ENCODE measurements around the gene TAF1D.
"Not testable (repeated sequence)": the region's sequence is repeated elsewhere in the genome, so short reads cannot be mapped to it uniquely, and the experiment has no call there.

TAF1D gene

DNA sequence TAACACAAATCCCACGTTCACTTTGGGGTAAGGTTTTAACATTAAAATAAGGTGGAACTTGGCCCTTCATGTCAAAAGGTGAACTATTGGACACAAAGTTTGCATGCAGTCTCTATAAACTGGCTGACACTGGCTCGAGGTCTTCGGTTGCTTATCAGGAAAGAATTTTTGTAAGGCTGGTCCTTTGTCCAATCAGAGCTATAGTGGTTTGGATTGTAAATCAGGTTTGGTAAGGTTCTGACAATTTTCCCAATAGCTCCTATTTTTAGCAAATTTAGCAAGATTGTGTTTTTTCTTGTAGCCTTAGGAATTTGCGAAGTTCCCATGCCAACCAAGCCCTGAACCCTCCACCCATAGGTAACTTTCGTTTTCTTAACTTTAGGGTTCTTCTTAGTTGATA, 25.2 kb upstream of the TAF1D start:
- TF ChIP-seq POLR2A (IDR thresholded peaks at IDR 0.05; ENCODE audit: extremely low read depth, insufficient read length) (no peak), MYC (IDR thresholded peaks at IDR 0.05; ENCODE audit: low read depth, low read length) (no peak)
- TF ChIP-seq, protein P1, sequence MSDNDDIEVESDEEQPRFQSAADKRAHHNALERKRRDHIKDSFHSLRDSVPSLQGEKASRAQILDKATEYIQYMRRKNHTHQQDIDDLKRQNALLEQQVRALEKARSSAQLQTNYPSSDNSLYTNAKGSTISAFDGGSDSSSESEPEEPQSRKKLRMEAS (IDR thresholded peaks at IDR 0.05; ENCODE audit: low read depth, low read length), result no peak
- TF ChIP-seq, protein P2, sequence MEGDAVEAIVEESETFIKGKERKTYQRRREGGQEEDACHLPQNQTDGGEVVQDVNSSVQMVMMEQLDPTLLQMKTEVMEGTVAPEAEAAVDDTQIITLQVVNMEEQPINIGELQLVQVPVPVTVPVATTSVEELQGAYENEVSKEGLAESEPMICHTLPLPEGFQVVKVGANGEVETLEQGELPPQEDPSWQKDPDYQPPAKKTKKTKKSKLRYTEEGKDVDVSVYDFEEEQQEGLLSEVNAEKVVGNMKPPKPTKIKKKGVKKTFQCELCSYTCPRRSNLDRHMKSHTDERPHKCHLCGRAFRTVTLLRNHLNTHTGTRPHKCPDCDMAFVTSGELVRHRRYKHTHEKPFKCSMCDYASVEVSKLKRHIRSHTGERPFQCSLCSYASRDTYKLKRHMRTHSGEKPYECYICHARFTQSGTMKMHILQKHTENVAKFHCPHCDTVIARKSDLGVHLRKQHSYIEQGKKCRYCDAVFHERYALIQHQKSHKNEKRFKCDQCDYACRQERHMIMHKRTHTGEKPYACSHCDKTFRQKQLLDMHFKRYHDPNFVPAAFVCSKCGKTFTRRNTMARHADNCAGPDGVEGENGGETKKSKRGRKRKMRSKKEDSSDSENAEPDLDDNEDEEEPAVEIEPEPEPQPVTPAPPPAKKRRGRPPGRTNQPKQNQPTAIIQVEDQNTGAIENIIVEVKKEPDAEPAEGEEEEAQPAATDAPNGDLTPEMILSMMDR (IDR thresholded peaks at IDR 0.05; ENCODE audit: low read depth, low read length), result no peak
- H3K4me3 ChIP-seq (ENCODE audit: low read depth, low read length), result no peak overlapping the region
- DNase-seq (ENCODE audit: low read depth), result no peak

DNA sequence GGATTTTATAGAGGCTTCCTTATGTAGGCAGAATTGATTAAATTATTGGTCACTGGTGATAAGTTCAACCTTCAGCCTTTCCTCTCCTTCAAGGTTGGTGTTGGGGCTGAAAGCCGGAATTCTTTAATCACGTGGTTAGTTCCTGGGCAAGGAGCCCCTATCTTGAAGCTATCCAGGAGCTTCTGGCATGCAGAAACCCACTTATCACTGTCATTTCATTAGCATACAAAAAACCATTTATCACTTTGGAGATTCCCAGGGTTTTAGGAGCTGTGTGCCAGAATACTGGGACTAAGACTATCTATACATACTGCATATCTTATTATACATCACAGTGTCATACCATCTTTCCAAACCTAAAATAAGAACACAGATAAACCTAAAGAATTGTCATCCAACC, 24.3 kb upstream of the TAF1D start:
- no peak overlapping the region for H3K4me3 ChIP-seq (ENCODE audit: low read depth, low read length)
- TF ChIP-seq, protein P2 (IDR thresholded peaks at IDR 0.05; ENCODE audit: low read depth, low read length), result no peak
- DNase-seq (ENCODE audit: low read depth), result no peak

DNA sequence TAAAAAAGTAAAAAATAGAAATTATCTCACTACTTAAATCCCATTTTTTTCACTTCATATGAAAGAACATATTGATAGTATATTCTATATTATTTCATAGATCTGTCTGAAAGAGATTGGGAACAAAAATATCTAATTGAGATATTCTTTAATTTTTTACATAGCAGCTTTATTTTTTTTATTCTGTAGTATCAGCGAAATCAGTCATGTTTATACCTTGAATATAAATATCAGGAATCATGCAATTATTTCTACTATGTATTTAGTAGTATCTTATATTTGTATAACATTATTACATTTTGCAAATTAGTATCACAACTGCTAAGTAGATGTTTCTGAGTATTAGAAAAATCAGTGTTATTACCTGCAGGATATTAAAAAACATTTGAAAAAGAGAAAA, 20.6 kb upstream of the TAF1D start:
- DNase-seq (ENCODE audit: low read depth), result no peak
- no peak overlapping the region for H3K4me3 ChIP-seq (ENCODE audit: low read depth, low read length)
- TF ChIP-seq POLR2A (IDR thresholded peaks at IDR 0.05; ENCODE audit: extremely low read depth, insufficient read length), result no peak
- TF ChIP-seq MYC (IDR thresholded peaks at IDR 0.05; ENCODE audit: low read depth, low read length), result no peak
- TF ChIP-seq, protein P2 (IDR thresholded peaks at IDR 0.05; ENCODE audit: low read depth, low read length), result no peak
- TF ChIP-seq, protein P1 (IDR thresholded peaks at IDR 0.05; ENCODE audit: low read depth, low read length), result no peak

DNA sequence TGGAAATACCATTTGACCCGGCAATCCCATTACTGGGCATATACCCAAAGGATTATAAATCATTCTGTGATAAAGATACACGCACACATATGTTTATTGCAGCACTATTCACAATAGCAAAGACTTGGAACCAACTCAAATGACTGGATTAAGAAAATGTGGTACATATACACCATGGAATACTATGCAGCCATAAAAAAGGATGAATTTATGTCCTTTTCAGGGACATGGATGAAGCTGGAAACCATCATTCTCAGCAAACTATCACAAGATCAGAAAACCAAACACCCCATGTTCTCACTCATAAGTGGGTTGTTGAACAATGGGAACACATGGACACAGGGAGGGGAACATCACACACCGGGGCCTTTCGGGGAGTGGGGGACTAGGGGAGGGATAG, 17.8 kb upstream of the TAF1D start:
- not testable (repeated sequence) for H3K4me3 ChIP-seq (ENCODE audit: low read depth, low read length); DNase-seq (ENCODE audit: low read depth)

DNA sequence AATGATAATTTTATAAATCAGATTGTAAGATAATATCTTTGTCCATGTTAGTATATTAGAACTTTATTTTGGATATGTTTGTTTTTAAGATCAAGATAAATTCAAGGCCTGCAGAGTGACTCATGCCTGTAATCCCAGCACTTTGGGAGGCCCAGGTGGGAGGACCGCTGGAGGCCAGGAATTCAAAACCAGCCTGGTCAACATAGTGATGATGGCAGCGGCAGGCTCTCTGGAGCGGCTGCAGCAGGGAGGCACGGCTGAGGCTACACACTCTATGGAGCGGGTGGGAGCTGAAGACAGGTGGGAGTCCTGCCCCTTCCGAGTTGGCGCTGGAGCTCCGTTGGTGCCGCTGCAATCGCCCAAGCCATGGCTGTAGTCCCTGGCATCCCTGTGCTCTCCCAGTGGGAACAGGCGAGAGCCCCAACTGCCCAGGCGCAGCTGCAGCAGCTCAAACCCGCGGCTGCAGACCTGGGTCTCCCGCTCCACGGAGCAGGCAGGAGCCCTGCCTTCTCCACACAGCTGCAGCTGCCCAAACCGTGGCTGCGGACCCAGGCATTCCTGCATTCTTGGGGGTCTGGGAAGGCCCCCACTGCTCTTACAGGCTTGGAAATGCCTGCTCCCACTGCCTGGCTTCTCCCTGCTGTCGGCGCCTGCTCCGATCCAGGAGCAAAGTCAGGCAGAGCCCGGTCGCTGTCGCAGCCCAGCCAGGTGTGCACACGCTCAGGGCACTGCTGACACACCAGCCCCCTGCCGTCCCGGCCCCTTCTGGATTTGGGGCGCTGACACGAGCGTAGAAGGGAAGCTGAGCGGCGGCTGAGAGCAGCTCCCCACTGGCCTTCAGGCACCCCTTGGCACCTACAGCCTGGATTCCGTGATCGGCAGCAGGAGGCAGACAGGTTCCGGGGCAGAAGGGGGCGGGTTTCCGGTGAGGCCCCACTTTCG, 16.9 kb upstream of the TAF1D start:
- no peak overlapping the region for H3K4me3 ChIP-seq (ENCODE audit: low read depth, low read length)
- no peak for DNase-seq (ENCODE audit: low read depth)
- TF ChIP-seq, protein P1 (IDR thresholded peaks at IDR 0.05; ENCODE audit: low read depth, low read length), result no peak
- TF ChIP-seq POLR2A (IDR thresholded peaks at IDR 0.05; ENCODE audit: extremely low read depth, insufficient read length) (no peak), MYC (IDR thresholded peaks at IDR 0.05; ENCODE audit: low read depth, low read length) (no peak)
- TF ChIP-seq, protein P2 (IDR thresholded peaks at IDR 0.05; ENCODE audit: low read depth, low read length), result no peak

DNA sequence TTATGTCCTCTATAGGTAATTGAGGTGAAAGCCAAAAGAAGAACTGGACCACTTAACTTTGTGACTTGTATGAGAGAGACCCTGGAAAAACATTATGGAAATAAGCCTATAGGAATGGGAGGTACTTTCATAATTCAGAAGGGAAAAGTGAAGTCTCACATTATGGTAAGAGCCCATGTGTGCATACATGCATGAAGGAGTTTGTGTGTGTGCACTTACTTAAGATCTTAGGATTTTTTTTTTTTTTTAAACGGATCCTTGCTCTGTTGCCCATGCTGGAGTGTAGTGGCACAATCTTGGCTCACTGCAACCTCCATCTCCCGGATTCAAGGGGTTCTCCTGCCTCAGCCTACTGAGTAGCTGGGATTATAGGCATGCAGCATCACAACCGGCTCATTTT, 16.0 kb upstream of the TAF1D start:
- no peak overlapping the region for H3K4me3 ChIP-seq (ENCODE audit: low read depth, low read length)
- no peak for TF ChIP-seq POLR2A (IDR thresholded peaks at IDR 0.05; ENCODE audit: extremely low read depth, insufficient read length)
- TF ChIP-seq, protein P1 (IDR thresholded peaks at IDR 0.05; ENCODE audit: low read depth, low read length), result no peak
- TF ChIP-seq MYC (IDR thresholded peaks at IDR 0.05; ENCODE audit: low read depth, low read length), result no peak
- TF ChIP-seq, protein P2 (IDR thresholded peaks at IDR 0.05; ENCODE audit: low read depth, low read length), result no peak
- no peak for DNase-seq (ENCODE audit: low read depth)
